Measurements from ENCODE around the gene GNE. TPM values are rescaled to one million over a fixed set of nuclear protein-coding genes. Genes with fewer than 3 reads are reported as not detected.
A peak's percentile ranks its signal among the peaks of the same experiment; 100 is the strongest.

The GNE gene
- total and polyA plus RNA-seq, 10 of the 15 experiments (the other 5 are each of a cell fraction or from before 2014, with no cell fraction given): 4.1 to 13.6 (median 10.7) TPM

DNA sequence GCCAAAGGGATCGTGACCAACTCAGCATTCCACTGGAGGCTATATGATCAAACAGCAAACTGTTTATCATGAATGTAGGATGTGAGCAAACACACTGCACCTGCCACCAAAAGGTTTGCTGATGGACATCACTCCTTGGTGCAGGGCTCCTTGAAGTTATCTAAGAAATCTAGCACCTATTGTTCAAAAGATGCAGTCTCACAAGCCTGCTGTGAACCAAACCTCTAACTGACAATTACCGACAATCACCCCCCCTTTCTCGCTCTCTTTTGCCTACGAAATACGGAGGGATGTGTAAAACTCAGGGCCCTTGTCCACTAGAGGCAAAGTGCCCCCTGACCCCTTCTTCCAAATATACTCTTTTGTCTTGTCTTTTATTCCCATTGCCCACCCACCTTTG is 70.0 kb downstream of the GNE start:
- ChIA-PET POLR2A (no interaction called here), SMC1A (ENCODE audit: uncharacterized antibody, unreplicated experiment) (interaction anchor here (3.1 kb wide), 1 partner anchor 141 kb away, joined by 17 read pairs; no protein-coding TSS in a partner anchor), CTCF (interaction anchor here (1.6 kb wide), 1 partner anchor 86 kb away, joined by 12 read pairs; no protein-coding TSS in a partner anchor), RAD21 (ENCODE audit: unreplicated experiment) (no interaction called here)
- H3K9ac ChIP-seq (ENCODE audit: control insufficient read depth, insufficient read depth, low read length): no peak overlapping the region
- in situ Hi-C loops (cut with MboI) (no loop called here), intact Hi-C loops (cut with micrococcal nuclease; ENCODE audit: unreplicated experiment) (no loop called here)
- H2AFZ ChIP-seq (ENCODE audit: control insufficient read depth, low read depth, low read length): no peak overlapping the region
- H3K36me3 ChIP-seq (ENCODE audit: control insufficient read depth in 2 of 2, insufficient read depth in 2 of 2, low read length in 1 of 2): no peaks in the 10 kb centered on the region
- H3K9me3 ChIP-seq (replicated peaks; ENCODE audit: control insufficient read depth, insufficient read depth, low read length): no peaks in the 10 kb centered on the region
- FAIRE-seq (no peak), DNase-seq (ENCODE audit: low read depth, low spot score) (no peak), ATAC-seq (no peak)
- H3K4me1 ChIP-seq (ENCODE audit: control insufficient read depth, insufficient read depth, low read length): peaks cover 8% of the 10 kb centered on the region
- TF ChIP-seq PAX5 (IDR thresholded peaks at IDR 0.05; ENCODE audit: borderline replicate concordance, low read depth, low read length): no peak
- no peak for TF ChIP-seq CHD2 (IDR thresholded peaks at IDR 0.05; ENCODE audit: borderline replicate concordance, low read depth, low read length)
- TF ChIP-seq CBX3 (IDR thresholded peaks at IDR 0.05; ENCODE audit: borderline replicate concordance, low read depth): no peak
- TF ChIP-seq TCF3 (IDR thresholded peaks at IDR 0.05; ENCODE audit: borderline replicate concordance, insufficient read depth, low read depth, low read length): no peak
- TF ChIP-seq TCF7 (IDR thresholded peaks at IDR 0.05; ENCODE audit: borderline replicate concordance): no peak
- no peak for TF ChIP-seq FOS (IDR thresholded peaks at IDR 0.05; ENCODE audit: borderline replicate concordance, extremely low read depth, insufficient read length)
- no peak for TF ChIP-seq RAD21 (IDR thresholded peaks at IDR 0.05; ENCODE audit: insufficient read depth, low read depth, low read length)
- no TSS peak for BruUV-seq (replicated peaks)
- WGBS (ENCODE audit: insufficient coverage, insufficient replicate concordance, low lambda C conversion rate, missing lambda C conversion rate): 94% methylated on average over 5 of the region's 5 CpGs
- H4K20me1 ChIP-seq (ENCODE audit: control insufficient read depth, insufficient read depth): no peaks in the 10 kb centered on the region
- H3K4me3 ChIP-seq: no peak overlapping the region
- no peaks in the 10 kb centered on the region for H3K27me3 ChIP-seq (replicated peaks in 1 of 2; ENCODE audit: control insufficient read depth in 2 of 2, insufficient read depth in 2 of 2, low read length in 1 of 2)
- no peak overlapping the region for H3K4me2 ChIP-seq (ENCODE audit: control insufficient read depth, insufficient read depth)
- peaks cover 25% of the 10 kb centered on the region for H3K79me2 ChIP-seq (ENCODE audit: control insufficient read depth, insufficient read depth, low read length)
- H3K27ac ChIP-seq (ENCODE audit: control insufficient read depth, insufficient read depth): no peak overlapping the region

- H3K36me3 ChIP-seq (ENCODE audit: control insufficient read depth in 2 of 2, insufficient read depth in 2 of 2, low read length in 1 of 2): no peaks in the 10 kb centered on the region
- H4K20me1 ChIP-seq (ENCODE audit: control insufficient read depth, insufficient read depth): no peaks in the 10 kb centered on the region
- H3K4me3 ChIP-seq: no peak overlapping the region
- H3K9ac ChIP-seq (ENCODE audit: control insufficient read depth, insufficient read depth, low read length): no peak overlapping the region
- intact Hi-C loops (cut with micrococcal nuclease; ENCODE audit: unreplicated experiment): no loop called here
- DNase-seq (ENCODE audit: low read depth, low spot score): peak; percentile 16
- ChIA-PET SMC1A (ENCODE audit: uncharacterized antibody, unreplicated experiment) (interaction anchor here (0.7 kb wide), 1 partner anchor 363 kb away, joined by 3 read pairs; no protein-coding TSS in a partner anchor), RAD21 (ENCODE audit: unreplicated experiment) (no interaction called here), POLR2A (no interaction called here), CTCF (interaction anchor here (0.9 kb wide), 1 partner anchor 88 kb away, joined by 3 read pairs; no protein-coding TSS in a partner anchor)
- H3K79me2 ChIP-seq (ENCODE audit: control insufficient read depth, insufficient read depth, low read length): peaks cover 17% of the 10 kb centered on the region
- H3K4me2 ChIP-seq (ENCODE audit: control insufficient read depth, insufficient read depth): peak overlapping the region; percentile 15
- in situ Hi-C loops (cut with MboI): no loop called here
- no peaks in the 10 kb centered on the region for H3K9me3 ChIP-seq (replicated peaks; ENCODE audit: control insufficient read depth, insufficient read depth, low read length)
- peaks cover 8% of the 10 kb centered on the region for H3K4me1 ChIP-seq (ENCODE audit: control insufficient read depth, insufficient read depth, low read length)
- ATAC-seq: no peak
- H3K27me3 ChIP-seq (replicated peaks in 1 of 2; ENCODE audit: control insufficient read depth in 2 of 2, insufficient read depth in 2 of 2, low read length in 1 of 2): no peaks in the 10 kb centered on the region
- no peak for FAIRE-seq
- peak overlapping the region; percentile 13 for H2AFZ ChIP-seq (ENCODE audit: control insufficient read depth, low read depth, low read length)
- no TSS peak for BruUV-seq (replicated peaks)
- H3K27ac ChIP-seq (ENCODE audit: control insufficient read depth, insufficient read depth): no peak overlapping the region
- TF ChIP-seq, protein P1, sequence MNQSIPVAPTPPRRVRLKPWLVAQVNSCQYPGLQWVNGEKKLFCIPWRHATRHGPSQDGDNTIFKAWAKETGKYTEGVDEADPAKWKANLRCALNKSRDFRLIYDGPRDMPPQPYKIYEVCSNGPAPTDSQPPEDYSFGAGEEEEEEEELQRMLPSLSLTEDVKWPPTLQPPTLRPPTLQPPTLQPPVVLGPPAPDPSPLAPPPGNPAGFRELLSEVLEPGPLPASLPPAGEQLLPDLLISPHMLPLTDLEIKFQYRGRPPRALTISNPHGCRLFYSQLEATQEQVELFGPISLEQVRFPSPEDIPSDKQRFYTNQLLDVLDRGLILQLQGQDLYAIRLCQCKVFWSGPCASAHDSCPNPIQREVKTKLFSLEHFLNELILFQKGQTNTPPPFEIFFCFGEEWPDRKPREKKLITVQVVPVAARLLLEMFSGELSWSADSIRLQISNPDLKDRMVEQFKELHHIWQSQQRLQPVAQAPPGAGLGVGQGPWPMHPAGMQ (IDR thresholded peaks at IDR 0.05; ENCODE audit: borderline replicate concordance): no peak
- no peak for TF ChIP-seq JUND (IDR thresholded peaks at IDR 0.05; ENCODE audit: low read depth, low read length)
- no peak for TF ChIP-seq MEF2A (IDR thresholded peaks at IDR 0.05; ENCODE audit: insufficient read depth, low read depth, low read length)
- TF ChIP-seq ZBTB40 (IDR thresholded peaks at IDR 0.05; ENCODE audit: borderline replicate concordance): no peak
- peak; percentile 38; the same call in 1 of the 2 replicates for TF ChIP-seq EED (IDR thresholded peaks at IDR 0.05; ENCODE audit: low read depth)
These were observed 70.8 kb downstream of the GNE start for GRCh38 chr9:36187414-36187813.

Data from GM12878 (cell line).